Erythroblast (primary cell): ENCODE data around the gene SNRPD3.
"Not testable (repeated sequence)": the region's sequence is repeated elsewhere in the genome, so short reads cannot be mapped to it uniquely, and the experiment has no call there.

Experiments
- GATA1 ChIP-seq: IDR thresholded peaks from 2 replicates; pipeline ENCODE4 v1.6.1; 2011; ENCODE audit warnings: low read depth, mild to moderate bottlenecking, control low read depth, low read length, moderate library complexity
- POLR2A ChIP-seq: IDR thresholded peaks from 2 replicates; pipeline ENCODE4 v1.6.1; 2011; ENCODE audit warnings: mild to moderate bottlenecking, low read length

- not testable (repeated sequence) for TF ChIP-seq POLR2A, GATA1
Measured at GRCh38 chr22:24603770-24604629, 48.2 kb downstream of the SNRPD3 start.
